Neural progenitor cell (in vitro differentiated cells): ENCODE results near the gene RAB40B.

ENCODE experiments used
- CTCF ChIP-seq: fragments of 200-600 bp; sonication (generic); IDR thresholded peaks from 2 replicates; pipeline ENCODE4 v1.5.1; 2017; ENCODE audit warnings: antibody characterized with exemption, mild to moderate bottlenecking
- EZH2 ChIP-seq: fragments of 200-600 bp; sonication (generic); IDR thresholded peaks from 2 replicates; pipeline ENCODE4 v1.6.1; 2017; ENCODE audit warnings: antibody characterized with exemption, mild to moderate bottlenecking, moderate library complexity

- no peak for TF ChIP-seq EZH2
- no peak for TF ChIP-seq CTCF
Observed at GRCh38 chr17:82623707-82624106, 74.8 kb downstream of the RAB40B start.
